Amygdala (tissue), 56 donors: Measurements from ENCODE around the gene PLEKHG4B.

Experiments used
- DNase-seq, 56 donors: peaks; one replicate each; lab custom pipeline; 2025; lab: John Stamatoyannopoulos, UW

The PLEKHG4B gene

GRCh38 chr5:185095-186070 lies 93.4 kb downstream of the PLEKHG4B start:
- DNase-seq = no peak

DNA sequence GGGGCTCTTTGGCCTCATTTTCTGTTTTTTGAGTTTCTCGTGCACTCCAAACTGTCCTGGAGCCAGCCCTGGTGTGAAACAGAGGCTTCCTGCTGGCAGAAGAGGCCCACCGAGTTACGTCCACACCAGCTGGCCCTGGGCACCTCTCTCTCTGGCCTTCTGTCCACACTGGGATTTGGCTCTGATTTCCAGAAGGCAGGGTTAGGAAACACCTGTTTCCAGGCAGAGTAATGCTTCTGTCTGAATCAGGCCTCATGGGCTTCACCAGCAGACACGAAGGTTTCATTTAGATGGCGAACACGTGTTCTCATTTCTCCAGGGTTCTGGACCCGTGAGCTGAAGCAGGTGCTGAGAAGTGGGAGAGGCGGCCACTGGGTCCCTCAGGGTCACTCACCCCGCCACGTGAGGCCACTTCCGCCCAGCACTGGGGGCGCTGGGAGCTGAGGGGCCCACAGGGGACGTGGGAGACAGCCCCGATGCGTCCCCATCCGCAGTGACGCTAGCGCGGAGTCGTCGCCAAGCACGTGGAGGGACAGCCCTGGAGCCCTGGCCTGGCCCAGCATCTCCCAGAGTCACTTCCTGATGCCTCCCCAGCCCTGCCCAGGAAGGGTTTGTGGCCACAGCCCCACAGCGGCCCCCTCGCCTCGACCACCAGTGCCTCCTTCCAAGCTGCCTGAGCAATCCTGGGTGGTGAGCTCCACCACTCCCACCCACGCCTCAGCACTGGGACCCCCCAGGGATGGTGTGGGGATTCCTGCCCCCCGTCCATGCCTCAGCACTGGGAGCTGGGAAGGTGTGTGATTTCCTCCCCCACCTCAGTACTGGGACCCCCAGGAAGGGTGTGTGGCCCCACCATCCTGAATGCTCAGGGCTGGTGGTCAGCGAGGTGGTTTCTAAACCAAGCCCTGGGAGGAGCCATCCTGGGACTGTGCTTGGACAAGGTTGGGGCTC lies 94.4 kb downstream of the PLEKHG4B start:
- DNase-seq = no peak

- no peak for DNase-seq
Observed at GRCh38 chr5:187042-187431, 95.1 kb downstream of the PLEKHG4B start.

DNA sequence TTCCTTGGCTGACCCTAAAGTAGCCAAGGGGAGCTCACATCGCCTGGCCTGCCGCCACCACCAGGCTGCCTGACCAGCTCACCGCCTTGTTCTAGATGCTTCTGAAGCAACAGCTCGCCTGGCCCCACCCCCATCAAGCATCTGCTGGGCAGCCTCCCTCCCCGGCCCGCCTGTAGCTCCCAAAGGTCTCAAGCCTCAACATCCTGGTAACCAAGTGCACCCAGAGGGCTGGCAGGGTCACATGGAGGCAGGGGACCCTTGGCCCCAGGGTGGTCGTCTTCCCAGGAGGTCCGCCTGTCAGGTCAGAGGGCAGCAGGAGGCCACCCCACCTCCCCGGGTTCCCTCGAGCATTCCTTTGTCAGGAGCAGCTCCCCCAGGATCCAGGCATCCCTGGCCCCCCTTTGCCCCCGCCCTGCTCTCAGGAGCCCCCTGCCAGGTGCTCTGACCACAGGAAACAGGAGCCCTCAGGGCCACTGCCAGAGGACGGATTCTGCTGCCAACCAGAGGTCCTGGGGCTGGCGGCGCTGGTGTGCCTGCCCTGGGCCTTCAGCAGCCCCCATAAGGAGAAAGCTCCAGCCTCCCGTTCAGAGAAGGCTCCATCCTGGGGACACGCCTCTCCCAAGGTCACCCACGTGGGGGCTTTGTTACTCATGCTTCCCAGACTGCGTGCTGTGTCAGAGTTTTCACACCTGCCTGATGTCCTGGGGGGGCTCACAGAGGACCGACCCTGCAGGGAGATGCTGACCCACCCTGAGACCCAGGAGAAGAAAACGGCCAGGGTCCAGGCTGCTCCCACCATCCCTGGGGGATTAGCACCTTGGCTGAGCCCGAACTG lies 95.9 kb downstream of the PLEKHG4B start:
- DNase-seq = no peak

DNA sequence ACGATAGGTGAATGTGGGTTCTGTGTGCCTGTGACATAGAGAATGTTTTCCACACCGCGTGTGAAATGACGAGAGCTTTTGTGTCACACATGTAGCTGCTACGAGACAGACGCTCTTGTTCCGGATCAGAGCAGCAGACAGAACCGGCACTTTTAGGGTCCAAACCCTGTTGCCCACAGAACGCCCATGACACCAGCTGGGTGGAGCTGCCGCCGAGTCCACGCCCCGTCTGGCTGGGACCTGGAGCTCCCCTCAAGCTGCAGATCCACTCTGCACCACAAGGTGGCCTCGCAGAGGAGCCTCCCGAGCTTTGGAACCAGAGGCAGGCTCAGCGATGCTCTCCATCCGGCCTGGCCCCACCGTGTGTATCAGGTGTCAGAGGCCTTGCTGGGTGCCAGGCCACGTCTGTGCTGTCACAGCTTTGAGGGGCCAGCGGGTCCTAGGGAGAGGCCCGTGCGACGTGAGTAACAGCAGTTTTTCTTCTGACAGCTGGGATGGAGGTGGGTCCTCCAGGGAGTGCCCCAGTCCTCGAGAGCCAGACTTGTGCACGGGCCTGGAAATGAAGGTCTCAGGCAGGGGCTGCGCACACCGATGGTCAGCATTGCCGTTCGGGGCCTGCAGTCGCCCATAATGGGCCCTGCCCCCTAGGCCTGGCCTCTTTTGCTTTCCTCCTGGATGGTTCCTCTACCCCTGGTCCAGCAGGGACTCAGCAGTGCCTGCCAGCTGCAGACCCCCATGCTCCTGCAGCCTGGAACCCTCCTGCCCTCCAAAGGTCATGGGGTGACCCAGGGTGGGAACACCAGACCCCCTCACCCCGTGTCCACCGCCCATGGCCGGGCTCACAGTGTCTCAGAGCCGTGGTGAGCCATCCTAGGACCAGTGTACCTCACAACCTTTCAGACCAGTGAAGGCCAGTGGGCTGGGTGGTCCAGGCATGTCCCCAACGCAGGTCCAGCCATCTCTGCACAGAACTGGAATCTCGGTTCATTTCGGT lies 96.8 kb downstream of the PLEKHG4B start:
- peak in 53 of 56 donors; percentile 3 to 82 (median 56) for DNase-seq

DNA sequence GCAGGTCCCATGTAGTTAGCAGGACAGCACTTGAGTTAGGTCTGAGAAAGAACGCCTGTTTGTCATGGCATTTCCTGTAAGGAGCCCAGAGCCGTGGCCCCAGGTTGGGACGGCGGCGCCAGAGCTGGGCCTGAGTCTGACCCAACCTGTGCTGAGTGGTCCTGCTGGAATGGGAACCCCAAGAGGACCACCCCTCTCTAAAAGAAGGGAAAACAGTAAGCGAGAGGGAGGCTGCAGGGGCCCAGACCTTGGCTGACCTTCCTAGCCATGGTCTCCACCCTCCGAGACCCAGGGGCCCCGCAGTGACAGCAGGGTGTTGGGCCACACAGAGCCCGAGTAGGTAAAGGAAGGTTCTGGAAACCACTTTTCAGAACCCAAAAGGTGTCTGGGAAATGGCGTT lies 97.5 kb downstream of the PLEKHG4B start:
- DNase-seq = no peak

DNA sequence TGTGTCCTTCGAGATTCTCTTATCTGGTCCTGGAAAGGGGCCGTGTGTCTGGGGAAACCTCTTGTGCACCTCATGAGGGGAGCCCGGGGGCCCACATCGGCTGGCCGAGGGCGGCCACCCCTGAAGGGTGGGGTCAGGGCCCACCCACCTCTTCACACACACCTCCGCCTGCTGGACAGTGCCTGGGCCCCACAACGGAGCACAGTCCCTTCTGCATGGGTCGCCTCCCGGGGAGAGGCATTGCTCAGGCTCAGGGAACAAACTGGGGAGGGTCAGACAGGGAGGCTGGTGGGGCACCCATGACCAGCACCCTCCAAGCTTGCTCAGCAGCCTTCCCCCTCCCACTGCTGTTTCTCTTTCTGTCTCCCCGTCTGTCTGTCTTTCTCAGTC lies 98.0 kb downstream of the PLEKHG4B start:
- DNase-seq = no peak

- DNase-seq = no peak
Observed at GRCh38 chr5:190366-191035, 98.5 kb downstream of the PLEKHG4B start.

DNA sequence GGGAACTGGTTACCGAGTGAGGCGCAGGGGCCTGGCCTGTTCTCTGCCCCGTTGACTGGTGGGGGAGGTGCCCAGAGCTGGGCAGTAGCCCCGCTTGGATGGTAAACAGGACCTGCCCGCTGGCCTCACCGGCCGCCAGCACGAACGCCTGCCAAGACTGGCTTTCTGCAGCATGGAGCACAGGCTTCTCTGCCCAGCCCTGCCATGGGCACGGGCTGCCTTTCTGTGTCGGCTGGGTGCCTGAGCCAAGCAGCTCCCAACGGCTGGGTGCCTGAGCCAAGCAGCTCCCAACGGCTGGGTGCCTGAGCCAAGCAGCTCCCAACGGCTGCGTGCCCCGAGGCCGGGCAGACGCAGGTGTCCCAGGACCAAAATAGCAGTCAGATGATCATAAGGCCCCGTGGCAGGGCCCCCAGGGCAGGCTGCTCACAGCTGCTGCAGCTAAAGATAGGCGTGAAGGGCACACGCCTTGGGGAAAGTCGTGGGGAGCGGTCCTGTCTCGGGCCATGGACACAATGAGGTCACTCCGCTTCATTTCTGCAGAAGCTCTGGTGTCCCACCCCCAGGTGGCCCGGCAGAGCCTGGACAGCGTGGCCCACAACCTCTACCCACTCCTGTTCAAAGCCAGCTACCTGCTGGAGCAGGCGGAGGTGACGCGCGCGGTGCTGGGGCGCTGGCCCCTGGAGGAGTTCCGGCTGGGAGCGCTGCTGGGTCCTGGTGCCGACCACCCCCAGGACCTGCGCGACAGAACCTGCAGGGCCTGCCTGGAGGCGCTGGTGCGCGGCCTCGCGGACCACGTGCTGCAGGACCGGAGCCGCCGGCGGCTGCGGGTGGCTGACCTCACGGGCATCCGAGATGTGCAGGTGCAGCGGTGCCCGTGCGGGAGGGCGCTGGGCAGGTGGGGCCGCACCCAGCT lies 99.3 kb downstream of the PLEKHG4B start, which contains the start of gene LRRC14B:
Gene LRRC14B (plus strand): TSS at position 460 of the 913 bp plus-strand sequence. CDS start 44 bp downstream, at position 504.
- DNase-seq = peak in 41 of 56 donors; percentile 11 to 81 (median 47)

- no peak for DNase-seq
Observed at GRCh38 chr5:191949-192690, 100.2 kb downstream of the PLEKHG4B start.

- DNase-seq = no peak
Observed at GRCh38 chr5:192691-192969, 100.7 kb downstream of the PLEKHG4B start.

DNA sequence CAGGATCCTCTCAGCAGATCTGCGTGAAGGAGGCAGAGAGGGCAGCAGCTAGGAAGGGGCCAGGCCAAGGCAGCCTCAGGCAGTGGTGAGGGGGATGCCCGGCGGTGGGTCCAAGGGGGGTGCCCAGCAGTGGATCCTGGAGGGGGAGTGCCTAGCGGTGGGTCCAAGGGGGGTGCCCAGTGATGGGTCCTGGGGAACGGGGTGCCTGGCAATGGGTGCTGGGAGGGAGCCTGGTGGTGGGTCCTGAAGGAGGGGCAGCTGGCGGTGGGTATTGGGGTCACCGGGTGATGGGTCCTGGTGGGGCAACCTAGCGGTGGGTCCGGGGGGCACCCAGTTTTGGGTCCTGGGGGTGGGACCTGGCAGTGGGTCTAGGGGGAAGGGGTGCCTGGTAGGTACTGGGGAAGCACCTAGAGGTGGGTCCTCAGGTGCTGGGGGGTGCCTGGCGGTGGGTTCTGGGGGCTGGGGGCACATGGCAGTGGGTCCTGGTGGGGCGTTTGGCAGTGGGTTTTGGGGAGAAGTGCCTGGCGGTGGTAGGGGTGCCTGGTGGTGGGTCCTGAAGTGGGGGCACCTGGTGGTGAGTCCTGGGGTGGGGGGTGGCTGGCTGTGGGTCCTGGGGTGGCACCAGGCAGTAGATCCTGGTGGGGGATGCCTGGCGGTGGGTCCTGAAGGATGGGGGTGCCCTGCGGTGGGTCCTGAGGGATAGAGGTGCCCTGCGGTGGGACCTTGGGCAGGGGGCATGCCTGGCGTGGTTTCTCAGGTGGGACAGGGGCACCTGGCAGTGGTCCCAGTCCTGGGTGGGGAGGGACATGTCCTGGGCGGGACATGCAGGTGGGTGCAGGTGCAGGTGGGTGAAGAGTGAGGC lies 101.2 kb downstream of the PLEKHG4B start:
- no peak for DNase-seq

GRCh38 chr5:194102-194501 lies 102.1 kb downstream of the PLEKHG4B start:
- DNase-seq = no peak

- no peak for DNase-seq
Observed at GRCh38 chr5:194603-195209, 102.7 kb downstream of the PLEKHG4B start.
